NCI-H128 (cell line): Measurements from ENCODE around the gene ASZ1.

Source experiments
- DNase-seq: peaks from one replicate; lab custom pipeline; 2025; ENCODE audit not compliant: unreplicated experiment; lab: John Stamatoyannopoulos, UW

Gene ASZ1

DNA sequence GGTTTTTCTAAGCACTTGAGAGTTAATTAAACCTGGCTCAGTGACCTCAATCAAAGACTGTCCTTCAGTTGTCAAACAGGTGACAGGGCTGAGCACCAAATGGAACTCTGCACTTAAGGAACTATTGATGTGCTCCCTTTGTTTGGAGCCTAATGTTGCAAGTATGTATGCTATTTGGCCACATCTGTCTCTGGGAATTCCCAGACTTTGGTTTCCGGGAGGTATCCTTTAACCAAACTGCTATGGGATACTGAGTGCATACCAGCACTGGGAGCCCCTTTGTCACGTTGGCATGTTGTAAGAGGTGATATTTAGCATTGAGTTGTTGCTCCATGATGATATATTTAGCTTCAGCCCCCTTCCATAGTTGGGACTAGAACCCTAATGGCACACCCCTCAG lies 25.2 kb downstream of the ASZ1 start:
- DNase-seq, result no peak

DNA sequence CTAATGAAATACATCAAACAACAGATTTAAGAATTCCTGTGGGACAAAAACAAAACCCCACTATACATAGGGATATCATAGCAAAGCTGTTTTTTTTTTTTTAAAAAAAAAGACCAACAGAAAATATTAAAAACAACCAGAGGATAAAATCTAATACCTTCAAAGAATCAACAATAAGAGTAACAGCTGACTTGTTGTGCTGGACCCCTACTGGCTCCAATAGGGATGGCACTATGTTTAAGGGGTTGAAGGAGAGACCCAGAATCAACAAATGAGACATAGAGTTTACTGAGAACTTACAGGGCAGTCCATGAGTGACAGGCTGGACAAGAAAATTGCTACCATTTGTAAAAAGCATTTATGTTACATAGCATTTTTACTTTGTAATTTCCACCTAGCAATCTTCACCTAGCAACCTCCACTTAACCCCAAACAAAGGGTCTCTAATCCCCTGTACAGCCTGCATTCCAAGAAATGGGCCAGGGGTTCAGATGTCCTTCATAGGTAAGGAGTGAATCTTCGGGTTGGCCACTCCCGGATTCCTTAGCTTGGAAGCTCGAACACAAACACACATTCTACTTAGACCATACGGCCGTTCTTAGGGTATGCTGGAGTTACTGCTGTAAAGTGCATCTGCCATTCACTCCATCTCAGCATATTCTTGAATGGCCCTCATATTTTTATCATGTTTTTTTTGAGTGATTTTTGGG lies 25.8 kb downstream of the ASZ1 start:
- DNase-seq, result no peak

DNA sequence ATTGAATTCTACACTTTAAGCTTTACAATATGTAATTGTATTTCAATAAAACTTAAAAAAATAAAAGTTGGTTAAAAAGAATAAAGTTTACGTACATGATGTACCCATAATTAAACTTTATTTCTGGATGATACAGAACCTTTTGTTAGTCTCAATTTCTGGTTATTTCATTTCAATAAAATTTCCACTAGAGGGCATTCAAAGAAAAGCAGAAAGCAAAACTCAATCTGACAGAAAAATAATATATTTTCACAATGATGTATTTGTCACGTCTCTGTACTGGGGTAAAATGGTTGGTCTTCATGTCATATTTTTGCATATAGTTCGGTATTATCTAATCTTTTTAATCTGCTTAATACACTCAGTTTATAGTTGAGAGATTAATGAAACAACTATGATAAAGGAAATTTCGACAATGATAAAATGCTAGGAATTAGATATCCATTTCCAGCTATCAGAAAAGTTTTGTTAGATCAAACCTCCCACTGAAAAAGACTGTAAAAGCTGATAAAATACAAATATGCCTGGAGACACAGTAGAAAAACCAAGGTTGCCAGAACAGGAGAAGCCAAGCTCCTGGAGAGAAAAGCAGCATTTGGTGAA lies 27.4 kb downstream of the ASZ1 start:
- DNase-seq, result no peak

DNA sequence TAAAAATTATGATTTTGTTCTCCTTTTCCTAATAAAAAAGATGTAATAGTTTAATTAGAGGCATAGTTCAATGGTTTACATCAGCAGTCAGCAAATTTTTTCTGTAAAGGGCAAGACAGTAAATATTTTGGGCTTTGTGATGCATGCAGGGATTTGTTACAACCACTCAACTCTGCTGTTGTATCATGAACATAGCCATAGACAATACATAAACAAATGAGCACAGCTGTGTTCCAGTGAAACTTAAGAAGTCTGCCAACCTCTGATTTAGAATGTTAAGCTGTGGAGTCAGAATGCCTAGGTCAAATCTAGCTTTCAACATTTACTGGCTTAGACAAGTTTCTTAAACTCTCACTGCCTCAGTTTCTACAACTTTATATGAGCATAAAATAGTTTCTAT lies 31.6 kb downstream of the ASZ1 start:
- no peak for DNase-seq

DNA sequence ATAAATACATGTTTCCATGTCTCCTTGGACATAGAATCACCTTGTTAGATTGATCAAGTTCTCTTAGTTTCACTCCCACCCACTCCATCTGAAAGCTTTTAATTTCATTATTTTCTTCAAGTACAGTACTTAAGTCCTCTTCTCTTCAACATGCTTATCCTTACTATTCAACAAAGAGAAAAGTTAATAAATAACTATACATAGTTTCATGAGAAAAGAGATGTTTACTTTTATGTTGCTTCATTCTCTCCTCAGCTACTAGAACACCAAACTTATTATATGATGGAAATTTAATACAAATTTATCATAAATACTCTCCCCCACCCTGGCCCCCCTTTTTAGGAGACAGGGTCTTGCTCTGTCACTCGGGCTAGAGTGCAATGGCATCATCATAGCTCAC lies 33.5 kb downstream of the ASZ1 start:
- no peak for DNase-seq

DNA sequence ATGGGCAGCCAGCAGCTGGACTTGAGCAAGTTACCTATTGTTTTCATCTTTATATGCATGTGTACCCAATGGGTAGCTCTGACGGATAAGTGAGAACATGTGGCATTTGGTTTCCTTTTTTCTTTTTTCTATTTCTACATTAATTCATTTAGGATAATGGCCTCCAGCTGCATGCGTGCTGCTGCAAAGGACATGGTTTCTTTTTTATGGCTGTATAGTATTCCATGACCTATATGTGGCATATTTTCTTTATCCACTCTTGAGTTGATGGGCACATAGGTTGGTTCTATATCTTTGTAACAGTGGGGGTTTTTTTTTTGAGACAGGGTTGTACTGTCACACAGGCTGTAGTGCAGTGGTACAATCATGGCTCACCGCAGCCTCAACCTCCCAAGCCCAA lies 37.4 kb downstream of the ASZ1 start:
- no peak for DNase-seq

DNA sequence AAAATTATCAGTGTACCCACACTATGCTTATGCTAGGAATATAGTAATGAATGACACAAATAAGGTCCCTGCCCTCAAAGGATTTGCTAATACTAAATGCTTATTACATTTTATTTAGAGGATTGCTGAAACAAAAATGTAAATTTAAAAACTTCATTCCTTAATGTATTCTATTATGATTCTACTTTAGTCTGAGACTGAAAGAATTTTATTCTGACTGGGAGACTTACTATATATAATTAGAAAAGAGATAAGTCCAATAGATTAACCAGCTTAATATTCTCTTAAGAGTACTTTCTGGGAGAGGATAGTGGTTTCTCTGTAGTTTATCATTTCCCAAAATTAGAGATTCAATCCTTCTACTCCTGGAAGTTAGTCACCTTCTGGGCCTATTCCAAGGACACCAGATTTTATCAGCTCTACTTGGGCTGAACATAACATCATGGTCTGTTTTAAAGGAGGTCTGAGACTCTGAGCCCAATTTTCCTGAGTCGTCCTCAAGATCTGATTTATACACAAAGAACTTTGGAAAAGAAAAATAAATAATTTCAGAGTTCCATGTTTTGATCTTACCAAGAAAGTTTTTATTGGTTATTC lies 41.1 kb downstream of the ASZ1 start:
- DNase-seq, result no peak

DNA sequence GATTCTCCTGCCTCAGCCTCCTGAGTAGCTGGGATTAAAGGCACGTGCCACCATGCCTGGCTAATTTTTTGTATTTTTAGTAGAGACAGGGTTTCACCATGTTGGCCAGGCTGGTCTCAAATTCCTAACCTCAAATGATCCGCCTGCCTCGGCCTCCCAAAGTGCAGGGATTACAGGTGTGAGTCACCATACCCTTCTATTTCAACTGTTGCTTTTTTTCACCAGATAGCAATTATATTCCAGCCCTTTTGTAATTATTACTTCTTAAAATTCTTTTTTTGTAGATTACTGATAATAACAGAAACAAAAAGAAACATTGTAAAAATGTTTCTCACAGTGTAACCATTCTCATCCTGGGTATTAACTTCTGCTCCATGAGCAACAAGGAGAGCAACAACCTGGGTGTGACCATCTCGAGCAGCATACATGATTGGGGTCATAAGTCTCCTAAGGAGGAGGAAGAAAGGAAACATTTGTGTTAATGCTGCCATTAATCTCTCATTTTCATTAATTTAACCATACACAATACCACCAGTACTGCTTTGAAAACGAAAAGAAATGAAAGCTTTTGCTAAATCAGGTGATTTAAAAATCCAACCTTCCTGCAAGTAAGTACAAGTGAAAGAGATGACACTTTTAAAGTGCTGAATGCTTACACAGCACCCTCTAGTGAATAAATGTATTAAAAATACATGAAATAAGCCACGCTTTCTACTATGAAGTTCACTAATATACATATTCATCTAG lies 41.8 kb downstream of the ASZ1 start:
- no peak for DNase-seq

DNA sequence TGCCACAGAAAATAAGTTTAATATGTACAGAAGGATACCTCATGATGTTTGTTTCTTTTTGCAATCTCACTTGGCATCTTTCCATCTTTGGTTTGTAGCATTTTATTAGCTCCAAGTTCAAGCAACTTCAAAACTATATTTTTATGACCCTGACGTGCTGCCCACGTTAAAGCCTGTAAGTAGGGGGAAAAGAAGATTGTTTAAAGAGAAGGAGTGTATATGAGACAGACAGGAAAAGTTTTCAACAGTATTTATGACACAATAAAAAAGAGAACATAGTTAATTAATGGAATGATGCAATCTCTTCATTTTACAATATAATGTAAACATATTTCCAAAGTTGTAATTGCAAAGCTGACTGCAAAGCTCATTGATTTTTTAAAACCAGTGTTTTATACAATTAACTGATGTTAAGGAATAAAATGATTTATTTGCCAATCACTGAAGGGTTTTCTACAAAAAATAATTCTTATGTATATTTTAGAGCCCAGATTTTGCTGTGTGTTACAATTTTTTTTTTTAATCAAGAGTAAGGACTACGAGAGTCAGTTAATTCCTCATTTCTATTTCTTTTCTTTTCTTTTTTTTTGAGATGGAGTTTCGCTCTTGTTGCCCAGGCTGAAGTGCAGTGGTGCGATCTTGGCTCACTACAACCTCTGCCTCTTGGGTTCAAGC lies 42.5 kb downstream of the ASZ1 start:
- DNase-seq, result no peak

DNA sequence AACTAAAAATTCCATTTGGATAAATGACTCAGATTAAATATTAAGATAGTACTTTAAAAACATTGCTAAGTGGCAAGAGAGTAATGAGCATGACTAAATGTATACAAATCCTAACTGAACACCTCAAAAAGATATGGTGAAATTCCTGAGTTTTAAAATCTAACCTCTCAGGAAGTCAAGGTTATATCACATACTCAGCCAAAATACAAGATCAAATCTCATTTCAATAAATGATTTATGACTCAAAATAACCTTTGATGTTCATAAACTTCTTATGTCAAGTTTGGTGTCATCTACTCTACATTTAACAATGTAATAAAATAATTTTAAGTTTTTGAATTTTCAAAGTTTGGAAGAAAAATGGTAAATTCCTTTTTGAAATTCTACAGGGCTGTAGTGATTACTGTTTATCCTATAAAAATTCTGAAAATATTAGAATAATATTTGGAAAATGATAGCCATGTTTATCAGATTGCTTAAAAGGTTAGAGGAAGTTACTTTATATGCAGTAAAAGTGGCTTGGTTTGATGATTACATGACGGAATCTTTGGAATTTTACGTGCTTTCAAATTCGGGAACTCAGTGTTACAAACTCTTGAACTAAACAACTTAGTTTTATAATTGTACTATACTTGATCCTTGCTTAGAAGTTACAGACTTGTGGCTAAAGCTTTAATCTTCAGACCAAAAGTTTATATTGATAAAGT lies 43.7 kb downstream of the ASZ1 start:
- DNase-seq, result no peak

DNA sequence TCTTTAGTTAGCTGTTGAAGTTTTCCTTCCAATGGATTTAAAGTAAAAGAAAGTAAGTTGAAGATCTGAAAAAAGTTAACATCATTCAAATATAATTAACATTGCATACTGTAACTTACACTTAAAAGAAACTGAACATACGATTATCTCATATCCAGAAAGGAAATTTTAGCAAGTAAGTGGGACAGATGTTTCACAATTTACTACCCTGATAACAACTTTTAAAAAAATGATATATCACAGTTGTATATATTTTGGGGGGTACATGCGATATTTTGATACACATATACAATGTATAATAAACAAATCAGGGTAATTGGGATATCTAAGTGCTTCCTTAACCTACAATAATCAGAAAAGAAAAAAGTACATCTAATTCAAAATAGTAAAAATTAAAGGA lies 44.2 kb downstream of the ASZ1 start:
- DNase-seq, result no peak

DNA sequence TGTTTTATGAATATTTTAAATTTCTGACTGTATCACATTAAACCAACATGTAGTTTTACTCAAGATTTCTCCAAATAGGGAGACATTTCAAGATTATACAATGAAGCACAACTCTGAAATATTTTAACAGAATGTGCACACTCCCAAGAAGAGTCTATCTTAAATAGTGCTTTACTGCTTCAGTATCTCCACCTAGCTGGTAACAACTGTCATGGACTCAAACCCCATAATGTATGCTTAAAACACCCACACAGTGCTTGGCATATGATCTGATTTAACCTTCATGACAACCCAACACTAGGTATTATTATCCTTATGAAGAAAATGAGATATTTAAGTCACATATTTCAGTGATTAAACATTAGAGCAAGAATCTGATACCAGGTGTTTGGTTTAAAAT lies 45.9 kb downstream of the ASZ1 start:
- no peak for DNase-seq

DNA sequence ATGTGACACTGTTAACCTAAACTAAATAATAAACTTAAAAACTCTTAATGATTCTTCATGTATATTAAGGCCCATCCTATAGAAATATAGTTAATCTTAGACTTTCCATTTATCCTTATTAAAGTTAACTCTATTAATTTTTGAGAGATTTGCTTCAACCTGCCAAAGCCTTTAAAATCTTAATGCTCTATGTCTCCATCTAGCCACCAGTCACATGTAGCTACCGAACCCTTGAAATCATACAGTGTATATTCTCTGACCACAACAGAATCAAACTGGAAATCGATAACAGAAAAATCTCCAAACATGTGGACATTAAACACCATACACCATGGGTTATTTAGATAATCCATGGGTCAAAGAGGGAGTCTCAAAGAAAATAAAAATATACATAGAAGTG lies 51.9 kb downstream of the ASZ1 start:
- no peak for DNase-seq

DNA sequence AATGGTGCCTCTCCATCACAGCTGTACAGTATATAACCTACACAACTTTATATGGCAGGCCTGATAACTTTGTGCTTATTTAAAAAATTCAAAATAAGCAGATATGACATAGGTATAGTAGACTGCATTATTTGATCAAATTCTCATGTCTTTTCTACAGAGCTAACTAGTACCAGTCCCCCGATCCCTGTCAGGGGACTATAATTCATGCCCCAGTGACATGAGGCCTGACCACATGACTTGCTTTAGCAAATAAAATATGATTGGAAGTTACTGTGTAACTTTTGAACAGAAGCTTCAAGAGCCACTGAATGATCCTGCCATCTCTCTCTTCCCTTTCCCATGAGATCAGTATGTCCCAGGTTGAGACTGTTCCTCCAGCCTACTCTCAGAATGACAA lies 55.2 kb downstream of the ASZ1 start:
- no peak for DNase-seq

DNA sequence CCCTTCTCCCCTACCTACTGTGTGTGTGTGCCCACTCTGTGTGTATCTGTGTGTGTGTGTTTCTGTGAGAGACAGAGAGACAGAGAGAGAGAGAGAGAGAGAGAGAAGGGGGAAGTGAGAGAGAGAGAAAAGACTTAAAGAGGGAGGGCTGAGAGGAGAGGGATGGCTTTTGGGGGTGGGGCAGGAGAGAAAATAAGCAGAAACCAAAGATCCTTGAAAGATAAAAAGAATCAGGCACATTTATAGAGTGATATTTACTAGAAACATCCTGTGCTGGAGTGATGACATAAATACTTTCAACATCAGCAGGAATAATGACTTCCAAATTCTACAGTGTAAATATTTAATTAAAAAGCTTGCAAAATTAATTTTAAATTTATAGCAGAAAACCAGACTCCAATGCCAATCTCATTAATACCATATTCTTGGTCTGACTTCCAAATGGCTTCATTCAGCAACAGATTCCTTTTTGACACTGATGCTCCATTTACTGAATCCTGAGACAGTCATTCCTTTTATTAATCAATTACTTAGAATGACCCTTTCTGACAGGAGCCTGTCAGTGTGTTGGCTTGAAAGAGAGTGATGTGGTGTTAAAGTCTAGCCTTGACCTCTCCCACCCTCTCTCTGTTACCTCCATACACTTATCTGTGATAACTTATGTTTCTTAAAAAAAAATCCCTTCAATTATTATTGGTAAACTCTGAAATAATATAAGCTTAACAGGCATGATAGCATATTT lies 62.8 kb downstream of the ASZ1 start:
- DNase-seq, result no peak

DNA sequence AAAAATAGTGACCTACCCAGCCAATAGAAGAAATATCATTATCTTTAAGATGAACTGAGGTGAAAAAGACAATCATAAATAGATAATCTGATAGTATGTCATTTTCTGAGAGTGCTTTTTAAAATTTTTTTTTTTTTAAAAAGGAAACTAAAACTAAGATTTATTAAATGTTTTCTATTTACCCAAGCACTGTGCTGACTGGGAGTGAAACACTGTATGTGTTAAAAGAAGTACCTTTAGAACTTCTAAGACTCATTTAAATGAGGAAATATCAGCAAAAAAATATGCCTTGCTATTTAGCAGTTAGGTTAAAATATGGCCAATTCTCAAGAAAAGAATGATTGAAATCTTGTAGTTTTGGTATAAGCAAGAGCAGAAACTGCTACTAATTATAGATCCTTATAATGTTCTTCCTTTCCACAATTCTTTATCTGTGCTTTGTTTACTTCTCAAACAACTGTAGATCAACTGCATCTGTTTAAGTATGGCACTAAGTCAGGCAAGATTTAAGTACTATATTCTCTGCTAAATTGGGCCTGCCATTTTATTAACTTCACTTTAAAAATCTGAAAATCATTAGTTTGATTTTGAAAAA lies 64.9 kb downstream of the ASZ1 start:
- no peak for DNase-seq

DNA sequence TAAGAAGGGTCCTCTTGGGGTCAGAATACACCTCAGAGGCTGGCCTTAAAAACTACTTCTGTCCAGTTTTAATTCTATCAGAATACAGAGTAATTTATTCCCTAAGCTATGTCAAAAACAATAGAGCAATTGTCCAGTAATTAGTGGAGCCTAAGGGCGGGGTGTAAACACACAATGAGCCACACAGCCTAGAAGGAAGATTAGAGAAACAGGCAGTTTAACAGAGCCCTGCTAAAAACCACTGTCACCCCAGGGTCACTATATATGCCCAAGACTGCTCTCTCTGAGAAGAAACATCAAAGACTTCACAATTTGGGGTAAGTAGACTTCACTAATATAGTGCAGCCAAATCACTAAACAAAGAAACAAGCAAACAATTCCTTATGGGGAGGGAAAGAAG lies 77.3 kb downstream of the ASZ1 start:
- DNase-seq, result no peak

DNA sequence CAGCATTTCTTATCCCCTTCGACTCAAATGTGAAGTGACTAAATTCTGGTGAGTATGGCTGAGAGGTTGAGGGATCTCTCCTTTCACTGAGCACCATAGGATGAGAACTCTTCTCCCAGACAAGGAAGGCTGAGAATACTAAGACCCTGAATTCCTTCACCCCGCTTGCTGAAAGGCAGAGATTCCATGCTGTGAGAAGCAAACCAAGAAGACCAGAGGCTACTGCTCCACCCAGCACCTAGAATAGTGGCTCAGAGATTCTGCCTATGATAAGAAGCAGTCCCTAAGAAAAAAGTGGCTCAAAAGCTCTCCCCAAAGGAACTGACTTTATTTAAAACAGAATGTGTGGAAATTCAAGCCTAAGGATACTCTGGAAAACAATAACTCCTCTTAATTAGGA lies 77.7 kb downstream of the ASZ1 start:
- no peak for DNase-seq

DNA sequence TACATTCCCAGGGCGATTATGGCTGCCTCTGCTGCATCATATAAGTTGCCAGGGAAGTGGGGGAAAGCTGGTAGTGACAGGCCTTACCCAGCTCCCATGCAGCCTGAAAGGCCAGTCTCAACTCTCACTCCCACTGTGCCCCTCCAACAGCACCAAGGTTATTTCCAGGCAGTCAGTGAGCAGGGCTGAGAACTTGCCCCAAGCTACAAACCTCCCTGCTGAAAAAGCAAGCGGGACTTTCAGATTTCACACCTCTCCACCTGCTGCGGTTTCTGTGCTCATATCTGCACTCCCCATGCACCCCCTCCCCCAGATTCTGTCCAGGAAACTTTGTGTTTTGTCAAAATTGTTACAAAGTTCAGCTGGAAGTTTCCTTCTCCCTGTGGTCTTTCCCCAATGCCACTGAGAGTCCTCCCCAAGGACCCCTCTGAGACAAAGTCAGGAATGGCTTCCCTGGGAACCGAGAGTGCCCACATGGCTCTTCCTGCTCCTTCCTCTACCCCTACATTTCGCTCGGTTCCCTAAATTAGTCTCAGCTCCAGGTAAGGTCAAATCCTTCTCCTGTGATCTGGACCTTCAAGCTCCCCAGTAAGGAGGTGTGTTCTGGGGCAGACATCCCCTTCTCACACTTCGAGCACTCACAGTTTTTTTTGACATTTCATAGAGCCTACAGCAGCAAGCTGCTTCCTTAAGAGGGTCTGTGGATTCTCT lies 79.2 kb downstream of the ASZ1 start:
- DNase-seq, result no peak
